ENCODE results near the gene EOGT. TPM values are rescaled to one million over a fixed set of nuclear protein-coding genes. Genes with fewer than 3 reads are reported as not detected.

The EOGT gene
- total RNA-seq, 2 experiments from 2014 or later, result 12.9 to 13.7 TPM

GRCh38 chr3:68936856-68937255, 76.6 kb downstream of the EOGT start:
- peaks cover 9% of the 10 kb centered on the region for H3K4me1 Mint-ChIP-seq
- H3K36me3 Mint-ChIP-seq (ENCODE audit: low read depth), result no peaks in the 10 kb centered on the region
- CTCF ChIA-PET, result no interaction called here
- no peaks in the 10 kb centered on the region for H3K9me3 Mint-ChIP-seq
- POLR2A ChIA-PET, result no interaction called here
- no peak overlapping the region for H3K4me3 Mint-ChIP-seq
- H3K27me3 Mint-ChIP-seq, result peaks cover 49% of the 10 kb centered on the region
- H3K27ac Mint-ChIP-seq, result no peak overlapping the region
- DNase-seq, result no peak

GRCh38 chr3:68935778-68936177, 77.7 kb downstream of the EOGT start:
- POLR2A ChIA-PET, result no interaction called here

GRCh38 chr3:68931406-68932149, 81.9 kb downstream of the EOGT start:
- ChIA-PET CTCF (no interaction called here), POLR2A (no interaction called here)
- Mint-ChIP-seq H3K27ac (no peak overlapping the region), H3K4me3 (no peak overlapping the region), H3K27me3 (peaks cover 62% of the 10 kb centered on the region), H3K9me3 (no peaks in the 10 kb centered on the region), H3K36me3 (ENCODE audit: low read depth) (no peaks in the 10 kb centered on the region), H3K4me1 (no peaks in the 10 kb centered on the region)
- no peak for DNase-seq

More at GRCh38 chr3:68935778-68936177, 77.7 kb downstream of the EOGT start:
- Mint-ChIP-seq H3K27ac (no peak overlapping the region), H3K4me3 (no peak overlapping the region), H3K36me3 (ENCODE audit: low read depth) (no peaks in the 10 kb centered on the region), H3K27me3 (peaks cover 53% of the 10 kb centered on the region), H3K9me3 (no peaks in the 10 kb centered on the region), H3K4me1 (peaks cover 9% of the 10 kb centered on the region)
- CTCF ChIA-PET, result interaction anchor here (0.6 kb wide), 1 partner anchor 18 kb away, joined by 3 read pairs; no protein-coding TSS in a partner anchor
- DNase-seq, result no peak

Other genes with a start within 250 kb of the EOGT start
- not detected for gene TAFA4, start 81.1 kb downstream of the EOGT start, total RNA-seq
- 10 to 100 TPM; 57.4 to 58.0 TPM for gene TMF1, start 38.6 kb upstream of the EOGT start, total RNA-seq
- 10 to 100 TPM; 93.1 to 96.9 TPM for gene UBA3, start 66.7 kb upstream of the EOGT start, total RNA-seq
- 100 to 1,000 TPM; 179 to 182 TPM for gene ARL6IP5, start 71.3 kb upstream of the EOGT start, total RNA-seq
- gene LMOD3, start 108.9 kb upstream of the EOGT start, total RNA-seq, result not detected

Data from activated CD4-positive, alpha-beta memory T cell treated with anti-CD3 and anti-CD28 coated beads, Interleukin-2, amount 10 ng/mL, durations not matched to agents 7 days and 5 days (primary cell).